ENCODE measurements around the gene TMEM60. TPM values are rescaled to one million over a fixed set of nuclear protein-coding genes. Genes with fewer than 3 reads are reported as not detected.
"Not testable (repeated sequence)": the region's sequence is repeated elsewhere in the genome, so short reads cannot be mapped to it uniquely, and the experiment has no call there.

TMEM60 gene, protein sequence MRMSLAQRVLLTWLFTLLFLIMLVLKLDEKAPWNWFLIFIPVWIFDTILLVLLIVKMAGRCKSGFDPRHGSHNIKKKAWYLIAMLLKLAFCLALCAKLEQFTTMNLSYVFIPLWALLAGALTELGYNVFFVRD
- 17.5 and 22.0 TPM in 2 replicates for total RNA-seq (2014; rRNA removed; shearing (Covaris generic); ENCODE audit: low replicate concordance)

DNA sequence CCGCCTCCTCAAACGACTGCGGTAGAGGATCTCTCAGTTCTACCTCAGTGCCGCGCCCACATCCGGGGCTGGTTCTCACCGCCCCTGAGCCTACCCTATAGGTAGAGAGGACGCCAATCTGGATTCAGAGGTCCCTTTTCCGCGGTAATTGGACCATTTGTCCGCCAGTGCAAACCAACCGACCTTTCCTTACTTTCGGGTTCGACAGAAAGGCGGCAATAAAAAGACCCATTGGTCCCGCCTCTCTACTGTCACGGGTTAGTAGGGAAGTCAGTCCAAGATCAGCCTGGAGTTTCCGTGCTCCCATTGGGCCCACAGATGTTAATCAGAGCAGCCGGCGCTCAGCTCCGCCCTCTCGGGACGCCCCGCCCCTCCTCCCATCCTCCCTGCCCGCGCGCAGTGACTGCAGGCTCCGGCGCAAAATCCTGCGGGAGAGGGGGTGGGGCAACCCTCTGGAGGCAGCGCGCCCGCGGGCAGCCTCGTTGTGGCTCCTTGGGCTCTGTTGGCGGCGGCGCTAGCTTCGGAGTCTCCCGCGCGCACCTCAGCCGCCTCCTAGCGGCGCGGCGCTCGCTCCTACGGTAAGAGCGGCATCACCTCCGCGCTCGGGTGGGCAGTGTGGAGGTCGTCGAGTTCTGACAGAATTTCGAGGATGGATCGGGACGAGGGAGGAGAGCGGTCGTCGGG is at the start of gene TMEM60, which contains the start of gene PHTF2:
TSS of gene TMEM60 (minus strand) at position 41 of the 684 bp plus-strand sequence. CDS start 4,061 bp downstream, outside the sequence.
TSS of gene PHTF2 (plus strand) at position 380 of the 684 bp plus-strand sequence.
- DNase-seq (ENCODE audit: low read depth) = peak; percentile 100
- in situ Hi-C loops (cut with HindIII; ENCODE audit: low pct_unique_long_range_greater_than_20kb, low sequenced_read_pairs) = no loop called here

DNA sequence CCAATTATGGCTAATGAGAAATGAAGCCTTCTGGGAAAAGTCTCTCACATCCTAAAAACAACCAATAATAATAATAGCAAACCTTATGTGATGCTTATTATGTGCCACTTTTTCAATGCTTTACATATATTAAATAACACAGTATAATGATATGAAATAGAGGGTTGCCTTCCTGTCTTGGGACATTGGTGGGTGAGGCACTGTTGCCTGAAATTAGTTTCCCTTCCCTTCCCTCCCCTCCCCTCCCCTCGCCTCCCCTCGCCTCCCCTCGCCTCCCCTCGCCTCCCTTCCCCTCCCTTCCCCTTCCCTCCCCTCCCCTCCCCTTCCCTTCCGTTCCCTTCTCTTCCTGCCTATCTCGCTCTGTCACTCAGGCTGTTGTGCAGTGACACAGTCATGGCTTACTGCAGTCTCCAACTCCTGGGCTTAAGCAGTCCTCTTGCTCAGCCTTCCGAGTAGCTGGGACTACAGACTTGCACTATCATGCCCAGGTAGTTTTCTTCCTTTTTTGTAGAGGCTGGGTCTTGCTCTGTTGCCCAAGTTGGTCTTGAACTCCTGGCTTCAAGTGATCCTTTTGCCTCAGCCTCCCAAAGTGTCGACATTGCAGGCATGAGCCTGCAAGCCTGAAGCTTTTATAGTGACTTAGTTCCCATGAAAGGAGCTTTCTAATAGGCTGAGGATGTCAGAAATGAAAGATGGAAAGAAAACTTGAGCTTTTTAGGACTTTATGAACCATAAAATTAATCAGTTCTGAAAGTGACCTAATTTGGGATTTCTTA is 48.3 kb upstream of the TMEM60 start:
- in situ Hi-C loops (cut with HindIII; ENCODE audit: low pct_unique_long_range_greater_than_20kb, low sequenced_read_pairs) = no loop called here
- no peak for DNase-seq (ENCODE audit: low read depth)

DNA sequence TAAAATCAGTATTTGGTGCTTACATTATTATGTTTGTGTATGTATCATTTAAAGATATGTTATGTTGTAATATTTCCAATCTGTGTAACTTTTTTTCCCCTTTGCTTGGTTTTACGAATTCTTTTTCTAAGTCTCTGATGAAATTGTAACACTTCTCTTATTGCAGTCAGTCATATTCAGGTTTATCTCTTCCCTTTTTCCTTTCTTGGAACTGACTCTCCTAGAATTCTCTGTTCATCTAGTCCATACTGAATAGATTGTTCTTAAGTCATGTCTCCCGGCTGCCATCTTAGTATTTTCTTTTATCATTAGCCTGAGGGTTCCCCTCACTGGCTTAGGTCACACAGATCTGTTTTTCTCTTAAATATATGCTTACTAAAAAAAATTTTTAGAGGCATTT is 45.0 kb upstream of the TMEM60 start:
- DNase-seq (ENCODE audit: low read depth) = no peak
- in situ Hi-C loops (cut with HindIII; ENCODE audit: low pct_unique_long_range_greater_than_20kb, low sequenced_read_pairs) = no loop called here

DNA sequence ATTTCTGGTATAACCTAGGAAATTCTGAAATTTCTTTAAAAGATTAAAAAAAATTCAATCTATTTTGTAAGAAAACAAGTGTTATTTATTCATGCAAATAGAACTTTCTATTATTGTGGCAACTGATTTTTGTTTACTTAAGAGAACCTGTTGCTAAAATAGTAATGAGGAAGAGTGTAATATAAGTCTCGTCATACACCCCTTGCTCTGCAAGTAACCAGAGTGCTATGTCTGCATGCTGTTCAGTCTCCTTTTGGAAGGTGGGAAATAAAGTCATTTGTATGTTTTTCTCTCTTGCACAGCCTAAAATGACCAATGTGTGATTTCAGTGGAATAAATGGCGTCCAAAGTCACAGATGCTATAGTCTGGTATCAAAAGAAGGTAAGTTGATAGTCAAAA is 41.7 kb upstream of the TMEM60 start:
- in situ Hi-C loops (cut with HindIII; ENCODE audit: low pct_unique_long_range_greater_than_20kb, low sequenced_read_pairs) = no loop called here

DNA sequence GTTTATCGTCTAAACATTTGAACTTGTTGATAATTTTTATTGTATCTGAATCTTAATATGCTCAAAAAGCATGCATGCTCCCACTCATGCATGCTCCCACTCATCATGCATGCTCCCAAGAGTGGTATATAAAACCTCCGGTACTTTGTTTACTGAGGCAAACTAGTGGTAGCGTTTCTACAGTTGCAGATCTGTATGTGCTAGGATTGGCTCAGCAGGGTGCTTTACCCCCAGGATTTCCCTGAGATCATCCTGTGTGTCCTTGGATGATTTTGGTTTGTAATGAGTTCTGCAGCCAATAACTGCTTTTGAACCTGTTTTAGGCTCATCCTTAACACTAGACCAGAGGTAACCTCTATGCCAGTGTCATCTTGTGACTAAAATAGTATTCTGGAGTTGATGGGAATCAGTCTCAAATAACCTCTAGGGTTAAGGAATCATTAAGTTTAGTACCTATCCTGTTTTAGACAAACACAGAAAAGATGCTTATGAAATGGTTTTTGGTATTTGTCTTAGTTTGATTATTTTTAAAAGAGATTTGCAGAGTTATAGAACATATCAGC is 40.8 kb upstream of the TMEM60 start:
- DNase-seq (ENCODE audit: low read depth) = no peak
- in situ Hi-C loops (cut with HindIII; ENCODE audit: low pct_unique_long_range_greater_than_20kb, low sequenced_read_pairs) = no loop called here

More for the DNA sequence above, 41.7 kb upstream of the TMEM60 start:
- no peak for DNase-seq (ENCODE audit: low read depth)

DNA sequence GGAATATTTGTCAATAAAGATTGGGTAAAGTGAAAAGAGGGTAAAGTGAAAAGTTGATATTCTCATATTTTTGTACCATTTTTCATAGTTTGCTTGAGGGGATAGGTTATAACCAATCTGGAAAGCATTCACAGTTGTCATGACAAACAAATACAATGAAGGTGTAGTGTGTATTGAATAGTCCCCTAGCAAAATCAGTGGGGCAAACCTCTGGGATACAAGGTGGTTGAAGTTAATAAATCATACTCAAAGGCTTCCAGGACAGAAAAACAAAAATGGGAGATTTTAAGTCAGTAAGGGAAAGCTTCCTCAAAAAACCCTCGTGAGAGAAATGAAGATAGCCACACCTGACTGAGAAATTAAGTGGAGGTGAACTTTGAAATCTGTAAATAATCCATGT is 39.7 kb upstream of the TMEM60 start:
- no peak for DNase-seq (ENCODE audit: low read depth)
- in situ Hi-C loops (cut with HindIII; ENCODE audit: low pct_unique_long_range_greater_than_20kb, low sequenced_read_pairs) = no loop called here

DNA sequence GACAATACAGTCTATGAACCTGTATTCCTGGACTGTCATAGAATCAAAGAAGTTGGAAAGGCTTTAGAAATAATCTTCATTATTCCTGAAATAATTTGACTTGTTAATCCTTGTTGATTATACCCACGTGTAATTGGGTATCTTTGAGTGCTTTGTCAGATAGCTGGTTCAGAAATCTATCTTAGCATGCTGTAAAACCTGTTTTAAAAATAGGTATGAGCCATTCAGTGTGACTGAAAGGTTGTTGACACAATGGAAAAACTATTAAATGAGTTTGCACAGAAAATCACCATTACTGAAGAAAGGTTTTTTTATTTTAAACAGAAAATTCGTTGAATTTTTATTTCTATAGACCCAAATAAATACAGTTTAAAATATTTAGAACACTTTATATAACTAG is 39.0 kb upstream of the TMEM60 start:
- in situ Hi-C loops (cut with HindIII; ENCODE audit: low pct_unique_long_range_greater_than_20kb, low sequenced_read_pairs) = no loop called here

DNA sequence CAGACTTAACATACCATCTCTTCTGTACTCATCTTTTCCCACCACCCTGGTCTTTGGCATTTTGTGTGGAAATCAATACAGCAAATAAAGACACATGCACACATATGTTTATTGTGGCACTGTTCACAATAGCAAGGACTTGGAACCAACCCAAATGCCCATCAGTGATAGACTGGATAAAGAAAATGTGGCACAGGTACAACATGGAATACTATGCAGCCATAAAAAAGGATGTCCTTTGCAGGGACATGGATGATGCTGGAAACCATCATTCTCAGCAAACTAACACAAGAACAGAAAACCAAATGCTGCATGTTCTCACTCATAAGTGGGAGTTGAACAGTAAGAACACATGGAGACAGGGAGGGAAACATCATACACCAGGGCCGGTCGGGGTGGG is 38.2 kb upstream of the TMEM60 start:
- in situ Hi-C loops (cut with HindIII; ENCODE audit: low pct_unique_long_range_greater_than_20kb, low sequenced_read_pairs); DNase-seq (ENCODE audit: low read depth): not testable (repeated sequence)

More for the DNA sequence above, 39.0 kb upstream of the TMEM60 start:
- no peak for DNase-seq (ENCODE audit: low read depth)

DNA sequence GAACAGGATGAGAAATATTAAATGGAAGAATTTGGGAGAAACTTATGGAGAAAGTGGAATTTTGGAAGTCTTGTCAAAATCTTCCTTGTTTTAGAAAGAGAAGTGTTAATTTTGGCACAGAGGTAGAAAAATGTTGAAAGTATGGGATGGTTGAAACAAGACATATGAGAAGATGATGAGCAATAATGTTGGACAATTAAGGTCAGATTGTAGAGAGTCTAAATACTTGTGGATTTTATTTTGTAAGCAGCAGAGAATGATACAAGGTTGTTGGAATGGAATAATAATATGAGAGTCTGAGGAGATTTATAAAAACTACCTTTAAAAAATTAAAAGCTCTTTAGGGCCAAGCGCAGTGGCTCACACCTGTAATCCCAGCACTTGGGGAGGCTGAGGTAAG is 34.9 kb upstream of the TMEM60 start:
- in situ Hi-C loops (cut with HindIII; ENCODE audit: low pct_unique_long_range_greater_than_20kb, low sequenced_read_pairs) = no loop called here
- no peak for DNase-seq (ENCODE audit: low read depth)

DNA sequence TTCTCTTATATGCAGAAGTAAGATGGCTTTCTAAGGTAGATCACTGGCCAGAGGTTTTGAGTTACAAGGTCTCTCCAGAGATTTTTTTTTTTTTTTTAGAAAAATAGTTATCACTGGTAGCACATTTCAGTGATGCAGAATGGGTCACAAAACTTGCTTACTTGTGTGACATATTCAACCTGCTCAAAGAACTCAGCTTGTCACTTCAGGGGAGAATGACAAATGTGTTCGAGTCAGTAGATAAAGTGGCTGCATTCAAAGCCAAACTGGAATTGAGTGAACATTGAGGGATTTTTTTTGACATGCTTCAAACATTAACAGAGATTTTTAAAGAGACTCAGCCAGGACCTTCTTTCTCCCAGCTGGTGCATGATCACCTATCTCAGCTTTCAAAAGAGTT is 33.7 kb upstream of the TMEM60 start:
- DNase-seq (ENCODE audit: low read depth) = no peak
- in situ Hi-C loops (cut with HindIII; ENCODE audit: low pct_unique_long_range_greater_than_20kb, low sequenced_read_pairs) = no loop called here

DNA sequence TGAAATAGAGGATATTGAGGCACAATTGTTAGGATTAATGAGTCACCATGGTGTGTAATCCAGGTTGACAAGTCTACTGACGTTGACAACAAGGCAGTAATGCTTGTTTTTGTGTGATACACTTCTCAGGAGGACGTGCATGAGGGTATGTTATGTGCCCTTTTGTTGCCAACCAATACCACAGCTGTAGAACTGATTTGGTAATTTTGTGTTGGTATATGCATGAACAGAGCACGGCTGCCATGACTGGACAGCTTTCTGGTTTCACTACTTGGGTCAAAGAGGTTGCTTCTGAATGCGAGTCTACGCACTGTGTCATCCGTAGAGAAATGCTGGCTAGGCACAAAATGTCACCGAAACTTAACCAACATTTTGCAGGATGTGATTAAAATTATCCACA is 33.2 kb upstream of the TMEM60 start:
- DNase-seq (ENCODE audit: low read depth) = no peak
- in situ Hi-C loops (cut with HindIII; ENCODE audit: low pct_unique_long_range_greater_than_20kb, low sequenced_read_pairs) = no loop called here

DNA sequence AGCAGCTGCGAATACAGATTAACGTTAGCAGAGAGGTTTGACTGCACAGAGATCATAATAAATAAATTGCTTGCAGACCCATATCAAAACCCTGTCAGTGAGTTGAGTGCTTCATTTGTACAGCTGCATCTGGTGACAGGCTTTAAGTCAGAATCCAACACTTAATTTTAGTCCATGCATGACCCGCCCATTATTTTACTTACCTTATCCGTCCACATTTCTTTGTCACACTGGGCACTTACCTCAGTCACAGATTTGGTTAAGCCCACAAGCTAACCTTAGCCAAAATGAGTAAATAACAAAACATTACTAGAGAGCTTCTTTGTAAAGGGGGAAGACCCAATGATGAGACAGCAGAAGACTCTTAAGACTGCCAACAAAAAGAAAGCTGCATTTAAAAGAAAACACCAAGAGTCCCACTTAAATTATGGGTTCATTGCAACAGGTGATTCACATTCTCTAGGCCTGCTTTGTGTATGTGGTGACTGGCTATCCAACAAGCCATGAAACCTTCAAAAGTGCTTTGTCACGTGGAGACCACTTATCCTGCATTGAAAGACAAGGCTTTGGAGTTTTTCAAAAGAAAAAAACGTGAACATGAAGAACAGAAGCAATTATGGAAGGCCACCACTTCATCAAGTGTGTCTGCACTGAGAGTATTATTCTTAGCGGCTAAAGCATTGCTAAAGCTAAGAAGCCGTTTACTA is 32.6 kb upstream of the TMEM60 start:
- in situ Hi-C loops (cut with HindIII; ENCODE audit: low pct_unique_long_range_greater_than_20kb, low sequenced_read_pairs) = no loop called here
- no peak for DNase-seq (ENCODE audit: low read depth)

DNA sequence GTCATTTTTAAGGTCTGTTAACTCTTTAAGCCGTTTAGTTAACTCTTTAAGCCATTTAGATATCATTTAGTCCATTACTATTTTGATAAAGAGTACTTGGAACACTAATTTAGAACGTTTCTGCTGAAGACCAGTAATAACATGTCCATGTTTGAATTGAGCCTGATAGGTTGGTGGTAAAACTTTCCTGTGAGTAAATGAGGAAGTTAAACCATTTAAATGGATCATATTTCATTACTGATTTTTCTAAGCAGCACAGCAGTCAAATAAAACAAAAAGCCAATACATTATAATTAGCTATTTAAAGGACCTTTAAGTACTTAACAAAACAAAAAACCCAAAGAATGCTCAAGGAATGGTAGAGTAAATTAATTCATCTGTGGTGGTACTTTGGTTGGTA is 29.8 kb upstream of the TMEM60 start:
- no peak for DNase-seq (ENCODE audit: low read depth)
- in situ Hi-C loops (cut with HindIII; ENCODE audit: low pct_unique_long_range_greater_than_20kb, low sequenced_read_pairs) = no loop called here

DNA sequence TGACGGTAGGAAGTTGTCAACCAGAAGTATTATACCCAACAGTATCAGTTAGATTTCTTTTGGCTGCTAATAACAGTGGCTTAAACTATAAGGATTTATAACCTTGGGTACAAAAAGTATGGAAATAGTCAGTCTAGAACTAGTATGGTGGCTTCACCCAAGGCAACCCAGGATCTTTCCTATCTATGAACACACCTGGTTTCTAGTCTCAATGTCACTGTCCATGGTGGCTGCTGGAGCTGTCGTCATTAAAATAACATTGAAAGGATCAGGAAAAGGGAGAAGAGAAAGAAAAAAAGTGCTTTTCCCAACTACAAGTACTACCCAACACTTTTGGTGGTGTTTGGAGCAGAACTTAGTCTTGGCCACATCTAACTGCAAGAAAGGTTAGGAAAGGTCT is 28.1 kb upstream of the TMEM60 start:
- in situ Hi-C loops (cut with HindIII; ENCODE audit: low pct_unique_long_range_greater_than_20kb, low sequenced_read_pairs) = no loop called here
- DNase-seq (ENCODE audit: low read depth) = no peak

DNA sequence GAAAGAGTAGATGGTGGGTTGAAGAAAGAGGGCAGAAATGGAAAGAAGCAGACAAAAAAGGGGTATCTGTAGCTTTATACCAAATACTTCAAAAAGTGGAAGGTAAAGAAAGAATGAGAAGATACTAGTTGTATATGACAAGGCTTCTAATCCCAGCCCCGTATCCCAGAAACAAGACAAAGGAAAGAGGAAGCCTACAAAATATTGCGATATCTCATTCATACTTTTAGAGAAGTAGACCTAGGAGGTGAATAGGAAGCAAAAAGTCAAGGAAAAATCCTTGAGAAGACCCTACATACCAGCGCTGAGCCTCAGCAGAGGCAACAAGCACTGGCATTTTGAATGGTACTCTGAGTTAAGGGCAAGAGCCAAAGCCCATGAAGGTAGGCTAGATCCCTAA is 26.9 kb upstream of the TMEM60 start:
- DNase-seq (ENCODE audit: low read depth) = no peak
- in situ Hi-C loops (cut with HindIII; ENCODE audit: low pct_unique_long_range_greater_than_20kb, low sequenced_read_pairs) = no loop called here

DNA sequence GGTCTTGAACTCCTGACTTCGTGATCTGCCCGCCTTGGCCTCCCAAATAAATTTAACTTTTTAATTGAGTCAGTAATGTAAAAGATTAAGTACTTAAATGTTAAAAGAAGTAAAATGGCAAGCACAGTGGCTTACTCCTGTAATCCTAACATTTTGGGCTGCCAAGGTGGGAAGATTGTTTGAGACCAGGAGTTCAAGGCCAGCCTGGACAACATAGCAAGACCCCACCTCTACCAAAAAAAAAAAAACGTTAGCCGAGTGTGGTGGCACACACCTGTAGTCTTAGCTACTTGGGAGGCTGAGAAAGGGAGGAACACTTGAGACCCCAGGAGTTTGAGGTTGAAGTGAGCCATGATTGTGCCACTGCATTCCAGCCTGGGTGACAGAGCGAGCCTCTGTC is 26.4 kb upstream of the TMEM60 start:
- in situ Hi-C loops (cut with HindIII; ENCODE audit: low pct_unique_long_range_greater_than_20kb, low sequenced_read_pairs) = no loop called here
- no peak for DNase-seq (ENCODE audit: low read depth)

DNA sequence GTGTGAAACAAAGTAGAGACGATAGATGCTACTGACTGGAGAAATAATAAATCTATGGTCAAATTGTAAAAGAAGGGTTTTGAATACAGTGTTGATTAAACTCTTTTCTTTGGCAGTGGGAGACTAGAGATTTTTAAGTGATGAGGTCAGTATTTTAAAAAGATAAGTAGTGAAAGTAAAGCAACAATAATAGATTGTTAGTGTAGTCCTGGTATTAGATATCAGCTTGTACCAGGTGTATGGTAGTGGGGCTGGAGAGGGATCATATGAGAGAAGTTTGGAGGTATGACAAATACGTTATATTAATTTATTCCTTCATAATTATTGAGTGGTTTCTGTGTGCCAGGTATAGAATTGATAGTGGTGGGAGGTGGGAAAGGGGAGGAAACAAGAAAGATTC is 25.6 kb upstream of the TMEM60 start:
- in situ Hi-C loops (cut with HindIII; ENCODE audit: low pct_unique_long_range_greater_than_20kb, low sequenced_read_pairs) = no loop called here

DNA sequence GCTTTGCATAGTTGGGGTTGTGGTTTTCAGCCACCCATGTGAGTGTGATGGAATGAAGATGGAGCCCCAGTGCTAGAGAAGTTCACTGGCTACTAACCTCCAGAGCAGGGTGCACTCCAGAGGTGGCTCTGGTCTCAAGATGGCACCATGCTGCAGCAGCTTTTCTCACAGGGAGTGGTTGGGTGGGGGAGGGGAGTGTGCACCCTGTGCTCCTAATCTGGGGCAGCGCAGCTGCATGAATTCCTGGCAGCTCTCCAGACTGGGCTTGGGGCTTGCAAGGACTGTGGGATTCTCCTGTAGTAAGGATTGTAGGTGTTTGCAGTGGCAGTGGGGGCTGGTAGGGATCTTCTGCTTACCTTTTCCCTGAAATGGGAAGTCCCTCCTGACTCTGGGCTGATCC is 24.0 kb upstream of the TMEM60 start:
- DNase-seq (ENCODE audit: low read depth) = no peak
- in situ Hi-C loops (cut with HindIII; ENCODE audit: low pct_unique_long_range_greater_than_20kb, low sequenced_read_pairs) = no loop called here

More for the DNA sequence above, 25.6 kb upstream of the TMEM60 start:
- no peak for DNase-seq (ENCODE audit: low read depth)

Measured in Caki2 (cell line).